Measurements from ENCODE around the gene OSBPL1A.

DNA sequence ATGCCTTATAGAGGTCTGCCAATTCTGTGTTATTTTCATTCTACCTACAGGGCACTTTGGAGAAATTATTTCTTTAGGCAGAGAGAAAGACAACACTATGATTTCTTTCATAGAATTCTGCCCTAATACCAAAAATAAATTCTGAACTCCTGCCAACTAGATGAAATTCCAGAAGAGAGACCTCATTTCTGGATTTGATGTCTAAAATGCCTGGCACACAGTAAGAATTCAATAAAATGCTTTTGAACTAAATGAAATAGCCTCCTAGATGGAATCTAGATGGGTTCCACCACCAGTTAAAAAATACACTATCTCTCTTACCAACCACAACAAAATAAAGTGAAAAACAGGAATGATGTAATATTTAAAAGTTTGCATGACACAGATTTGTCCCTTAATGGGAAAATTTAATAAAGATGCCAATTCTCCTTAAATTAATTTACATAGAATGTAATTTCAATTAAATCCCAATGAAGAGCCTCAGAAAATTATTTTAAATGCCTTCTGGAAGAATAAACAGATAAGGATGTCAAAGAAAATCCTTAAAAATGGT, 75.0 kb downstream of the OSBPL1A start:
- TF ChIP-seq CTCF (IDR thresholded peaks at IDR 0.05): no peak
- TF ChIP-seq, protein P1, sequence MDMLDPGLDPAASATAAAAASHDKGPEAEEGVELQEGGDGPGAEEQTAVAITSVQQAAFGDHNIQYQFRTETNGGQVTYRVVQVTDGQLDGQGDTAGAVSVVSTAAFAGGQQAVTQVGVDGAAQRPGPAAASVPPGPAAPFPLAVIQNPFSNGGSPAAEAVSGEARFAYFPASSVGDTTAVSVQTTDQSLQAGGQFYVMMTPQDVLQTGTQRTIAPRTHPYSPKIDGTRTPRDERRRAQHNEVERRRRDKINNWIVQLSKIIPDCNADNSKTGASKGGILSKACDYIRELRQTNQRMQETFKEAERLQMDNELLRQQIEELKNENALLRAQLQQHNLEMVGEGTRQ (CRISPR knock-in tag; IDR thresholded peaks at IDR 0.05): no peak
- no peak for TF ChIP-seq TEAD4 (CRISPR knock-in tag; IDR thresholded peaks at IDR 0.05)
- no peak for TF ChIP-seq JUN (CRISPR knock-in tag; IDR thresholded peaks at IDR 0.05)
- no peak for TF ChIP-seq ZBTB21 (CRISPR knock-in tag; IDR thresholded peaks at IDR 0.05; ENCODE audit: borderline replicate concordance)
- TF ChIP-seq ZNF532 (CRISPR knock-in tag; IDR thresholded peaks at IDR 0.05; ENCODE audit: borderline replicate concordance): no peak
- TF ChIP-seq ETV6 (CRISPR knock-in tag; IDR thresholded peaks at IDR 0.05): no peak
- TF ChIP-seq ZNF416 (CRISPR knock-in tag; IDR thresholded peaks at IDR 0.05): no peak
- TF ChIP-seq CREB1 (CRISPR knock-in tag; IDR thresholded peaks at IDR 0.05): no peak
- TF ChIP-seq GABPB1 (CRISPR knock-in tag; IDR thresholded peaks at IDR 0.05): no peak
- no peak for TF ChIP-seq ATF2 (CRISPR knock-in tag; IDR thresholded peaks at IDR 0.05; ENCODE audit: borderline replicate concordance, low read depth)
- no peak for TF ChIP-seq ZNF512 (CRISPR knock-in tag; IDR thresholded peaks at IDR 0.05; ENCODE audit: borderline replicate concordance)

Measured in WTC11 (cell line).